ENCODE data around the gene PCNA.

GRCh38 chr20:5069141-5069806 is 50.5 kb downstream of the PCNA start:
- TF ChIP-seq CTCF (conservative IDR thresholded peaks at IDR 0.05 in 1 of 2, IDR thresholded peaks at IDR 0.05 in 1 of 2; ENCODE audit: low read depth in 1 of 2, low read length in 2 of 2) (no peak), EZH2 (IDR thresholded peaks at IDR 0.05; ENCODE audit: low read length, missing control alignments) (no peak)
